GM23338 (cell line): ENCODE results near the gene GSC2. TPM values are rescaled to one million over a fixed set of nuclear protein-coding genes. Genes with fewer than 3 reads are reported as not detected.

ENCODE experiments used
- ATAC-seq: fragments of 200-7000 bp; cut with Tn5 transposase; 3 replicates; pipeline ENCODE4 v1.9.1; 2020
- DNase-seq: peaks from one replicate; pipeline ENCODE4 v3.0.0-alpha.2; 2015; ENCODE audit warnings: low spot score
- H2AFZ ChIP-seq: fragments of 200-600 bp; sonication (generic); 2 replicates; pipeline ENCODE4 v1.8.0; 2016; ENCODE audit warnings: antibody characterized with exemption, mild to moderate bottlenecking, moderate library complexity
- H3F3A ChIP-seq: fragments of 200-600 bp; sonication (generic); replicated peaks from 2 replicates; pipeline ENCODE4 v1.8.0; 2017; ENCODE audit warnings: antibody characterized with exemption, mixed run types, low read depth
- H3K27ac ChIP-seq: fragments of 200-600 bp; sonication (generic); 2 replicates; pipeline ENCODE4 v1.6.1; 2016; ENCODE audit warnings: low read depth
- H3K27me3 ChIP-seq: fragments of 200-600 bp; sonication (generic); 2 replicates; pipeline ENCODE4 v1.8.0; 2016; ENCODE audit warnings: mild to moderate bottlenecking, mixed run types, moderate library complexity; ENCODE audit not compliant: insufficient read depth
- H3K36me3 ChIP-seq: fragments of 200-600 bp; sonication (generic); 2 replicates; pipeline ENCODE4 v1.8.0; 2016; ENCODE audit warnings: mild to moderate bottlenecking; ENCODE audit not compliant: insufficient read depth
- H3K4me1 ChIP-seq: fragments of 200-600 bp; sonication (generic); 2 replicates; pipeline ENCODE4 v1.8.0; 2016; ENCODE audit warnings: mild to moderate bottlenecking, moderate library complexity; ENCODE audit not compliant: insufficient read depth
- H3K4me2 ChIP-seq: fragments of 200-600 bp; sonication (generic); 2 replicates; pipeline ENCODE4 v1.7.1; 2017; ENCODE audit warnings: mixed run types
- H3K4me3 ChIP-seq: fragments of 200-600 bp; sonication (generic); 2 replicates; pipeline ENCODE4 v1.6.1; 2016; ENCODE audit warnings: mixed run types
- H3K79me2 ChIP-seq: fragments of 200-600 bp; sonication (generic); replicated peaks from 2 replicates; pipeline ENCODE4 v1.8.0; 2017; ENCODE audit warnings: mild to moderate bottlenecking; ENCODE audit not compliant: insufficient read depth
- H3K9me2 ChIP-seq: fragments of 200-600 bp; sonication (generic); 2 replicates; pipeline ENCODE4 v1.8.0; 2017; ENCODE audit not compliant: insufficient read depth
- H4K20me1 ChIP-seq: fragments of 200-600 bp; sonication (generic); replicated peaks from 2 replicates; pipeline ENCODE4 v1.8.0; 2017; ENCODE audit warnings: mild to moderate bottlenecking; ENCODE audit not compliant: insufficient read depth
- H3K27ac Mint-ChIP-seq: 2 replicates; pipeline ENCODE4 v1.8.0; 2020; ENCODE audit warnings: inconsistent platforms, mild to moderate bottlenecking, moderate library complexity, mixed read lengths
- H3K27me3 Mint-ChIP-seq: 3 replicates; pipeline ENCODE4 v1.8.0; 2022; ENCODE audit warnings: low read depth, mild to moderate bottlenecking, moderate library complexity, mixed read lengths, inconsistent platforms; ENCODE audit not compliant: insufficient read depth, poor library complexity
- H3K36me3 Mint-ChIP-seq: 3 replicates; pipeline ENCODE4 v1.8.0; 2021; ENCODE audit warnings: low read depth, mild to moderate bottlenecking, inconsistent platforms, moderate library complexity, mixed read lengths
- H3K4me1 Mint-ChIP-seq: 3 replicates; pipeline ENCODE4 v1.8.0; 2020; ENCODE audit warnings: mild to moderate bottlenecking, inconsistent platforms, mixed read lengths
- H3K4me3 Mint-ChIP-seq: 3 replicates; pipeline ENCODE4 v1.8.0; 2021; ENCODE audit warnings: moderate library complexity, mild to moderate bottlenecking, inconsistent platforms, mixed read lengths
- H3K9me3 Mint-ChIP-seq: 3 replicates; pipeline ENCODE4 v1.8.0; 2020; ENCODE audit warnings: moderate library complexity, mild to moderate bottlenecking, inconsistent platforms, mixed read lengths
- CREB1 ChIP-seq: fragments of 250-450 bp; sonication (Bioruptor Pico); IDR thresholded peaks from 2 replicates; pipeline ENCODE4 v1.5.0; 2020; ENCODE audit warnings: low read depth, mild to moderate bottlenecking, moderate library complexity
- POLR2AphosphoS5 ChIP-seq: IDR thresholded peaks from 2 replicates; pipeline ENCODE4 v1.6.1; 2016; ENCODE audit warnings: antibody characterized with exemption, low read depth
- ZNF462 ChIP-seq: fragments of 250-450 bp; sonication (Bioruptor Pico); IDR thresholded peaks from 2 replicates; pipeline ENCODE4 v1.5.0; 2020; ENCODE audit warnings: mild to moderate bottlenecking, moderate library complexity
- polyA plus RNA-seq: library from polyadenylated mRNA; unstranded; fragments of >200 nt; fragmentation: Nextera tagmentation; extraction: Ambion mirVana; gene quantifications from 2 replicates; pipeline ENCODE4 v1.2.1, GENCODE V29; 2016
- total RNA-seq: library from RNA; depleted of rRNA; stranded (reverse); fragments of >200 nt; shearing (Covaris generic); gene quantifications from 2 replicates; pipeline ENCODE4 v1.2.3, GENCODE V29; 2014

GSC2 gene
- total and polyA plus RNA-seq, 2 experiments from 2014 or later, result not detected

GRCh38 chr22:19178657-19179496 is 28.8 kb upstream of the GSC2 start, which contains the start of gene SLC25A1:
SLC25A1 (minus strand) TSS chr22:19178736; CDS start chr22:19178673, 63 bp downstream.
- Mint-ChIP-seq H3K9me3 (no peaks in the 10 kb centered on the region), H3K4me3 (peak within 1 kb of the TSS; percentile 83), H3K27ac (peak within 1 kb of the TSS; percentile 88), H3K27me3 (peaks cover 25% of the 10 kb centered on the region), H3K4me1 (peaks cover 21% of the 10 kb centered on the region), H3K36me3 (peaks cover 5% of the 10 kb centered on the region; the same call in 1 of the 3 replicates)
- peak within 1 kb of the TSS; percentile 96 for H3K4me2 ChIP-seq
- no peaks in the 10 kb centered on the region for H3K9me2 ChIP-seq
- peaks cover 30% of the 10 kb centered on the region for H3K4me1 ChIP-seq
- ATAC-seq, result peak; percentile 65
- H3K27ac ChIP-seq, result peak within 1 kb of the TSS; percentile 74; the same call in 1 of the 2 replicates
- peak; percentile 52; the same call in 1 of the 2 replicates for TF ChIP-seq CREB1 (CRISPR knock-in tag)
- TF ChIP-seq ZNF462 (CRISPR knock-in tag), result no peak
- peak; percentile 65 for TF ChIP-seq POLR2AphosphoS5
- no peaks in the 10 kb centered on the region for H3K27me3 ChIP-seq
- peaks cover 12% of the 10 kb centered on the region; the same call in 1 of the 2 replicates for H3K79me2 ChIP-seq
- H3K4me3 ChIP-seq, result peak within 1 kb of the TSS; percentile 62
- H3F3A ChIP-seq, result peaks cover 21% of the 10 kb centered on the region
- no peaks in the 10 kb centered on the region for H3K36me3 ChIP-seq
- DNase-seq, result peak; percentile 96
- peak within 1 kb of the TSS; percentile 92 for H2AFZ ChIP-seq
- H4K20me1 ChIP-seq, result peaks cover 3% of the 10 kb centered on the region; the same call in 1 of the 2 replicates
